Heart right ventricle (tissue), 16 donors: ENCODE data around the gene RBM42. TPM values are rescaled to one million over a fixed set of nuclear protein-coding genes. Genes with fewer than 3 reads are reported as not detected.
A peak's percentile ranks its signal among the peaks of the same experiment; 100 is the strongest.

Source experiments
- ATAC-seq, 8 donors: fragments of 200-7000 bp; cut with Tn5 transposase; one replicate each; pipeline ENCODE4 v1.9.1; 2020; ENCODE audit warnings: mild to moderate bottlenecking in 8 of 8, moderate library complexity in 8 of 8, moderate number of reproducible peaks in 1 of 8
- DNase-seq, 2 donors: peaks; one replicate each; pipeline ENCODE4 v3.0.0-alpha.2; 2020
- H3K27ac ChIP-seq, 10 donors: fragments of 200-600 bp; sonication (generic) in 2 of 10; one replicate each; pipeline versions ENCODE4 v1.5.0 to v1.8.0; 2020 to 2022; ENCODE audit warnings: mild to moderate bottlenecking in 3 of 10
- H3K27me3 ChIP-seq, 7 donors: fragments of 200-600 bp; one replicate each; pipeline ENCODE4 v1.8.0; 2021 to 2022; ENCODE audit warnings: mild to moderate bottlenecking in 2 of 7
- H3K36me3 ChIP-seq, 9 donors: fragments of 200-600 bp; sonication (generic) in 1 of 9; one replicate each; pipeline versions ENCODE4 v1.5.0 to v1.8.0; 2020 to 2022; ENCODE audit warnings: mild to moderate bottlenecking in 2 of 9
- H3K4me1 ChIP-seq, 9 donors: fragments of 200-600 bp; sonication (generic) in 1 of 9; one replicate each; pipeline versions ENCODE4 v1.5.0 to v1.8.0; 2020 to 2022; ENCODE audit warnings: mild to moderate bottlenecking in 4 of 9
- H3K4me3 ChIP-seq, 10 donors: fragments of 200-600 bp; sonication (generic) in 2 of 10; one replicate each; pipeline versions ENCODE4 v1.5.0 to v1.8.0; 2020 to 2022; ENCODE audit warnings: mild to moderate bottlenecking in 7 of 10, moderate library complexity in 2 of 10
- H3K9me3 ChIP-seq, 11 donors: fragments of 200-600 bp in 10 of 11; sonication (generic) in 2 of 11; one replicate each; pipeline versions ENCODE4 v1.5.0 to v1.8.0; 2013 to 2022; ENCODE audit warnings: mild to moderate bottlenecking in 2 of 11, control low read depth in 1 of 11, moderate library complexity in 1 of 11
- CTCF ChIP-seq, 9 donors: fragments of 200-600 bp; sonication (generic) in 2 of 9; IDR thresholded peaks; one replicate each; pipeline versions ENCODE4 v1.5.0 to v1.8.0; 2021 to 2022; ENCODE audit warnings: antibody characterized with exemption in 9 of 9, mild to moderate bottlenecking in 5 of 9, moderate library complexity in 1 of 9
- WGBS, 2 donors: extraction: QIAGEN DNeasy Blood & Tissue Kit; methylation state at CpG; one replicate each; pipeline ENCODE4 v1.1.7; 2013; ENCODE audit warnings: inconsistent platforms in 1 of 2; 5-methylcytosine and 5-hydroxymethylcytosine counted together
- intact Hi-C, 10 donors: fragments of 100-400 bp; cut with DNase I; formaldehyde crosslinking; loops; one replicate each; pipeline versions ENCODE4 v1.11.1 to v1.14.2; 2022
- polyA plus RNA-seq, 2 donors: library from polyadenylated mRNA; stranded (reverse); fragments of 200-250 nt; gene quantifications; one replicate each; pipeline ENCODE4 v1.2.3, GENCODE V29; 2013
- total RNA-seq, 10 donors: library from RNA; stranded (reverse); fragmentation: NEBNext Ultra II Directional in 3 of 10; extraction: Animal tissue kit (Norgen Biotek cat#: 25700) in 3 of 10; gene quantifications; one replicate each; pipeline versions ENCODE4 v1.2.1 to v1.2.4, GENCODE V29; 2021 to 2023
- donor health status: Arrhythmogenic right ventricular cardiomyopathy.
- donor health status: ischemic (EF 13 %, LVEDD 7.1; RV severe dilation, severe dysfunction).
- donor health status: healthy with polysubstance abuse.
- donor health status: DM: no; HTN: yes; CAD: no.
- donor health status: DM: no; HTN: no; CAD: no.
- donor health status: ischemic (EF 25% LVEDD 6.9; RV normal size, moderate dysfunction).
- donor health status: ischemic (EF 25% LVEDD 5.7; RV mildly dilated, moderate dysfunction).
- donor health status: healthy.
- donor health status: DM: yes; HTN: yes; CAD: no.
- donor health status: Ischemic cardiomyopathy.
- donor health status: ischemic (EF 35%, LVEDD 5.7; RV mildly dilated, moderate dysfunction).
- donor health status: nonischemic (EF 11% LVEDD 7.7; RV severe dilation, severe dysfunction).
- donor health status: DM: yes; HTN: yes; CAD: no.
- donor health status: PGD.
- donor health status: ischemic (EF 29% LVEDD 5.4; RV normal size, mild dysfunction).
- donor health status: nonischemic (EF 23%, LVEDD 6.1; RV moderate dilation, normal function).

Gene RBM42
- total and polyA plus RNA-seq, 12 donors = 43.5 to 93.1 (median 53.7) TPM

DNA sequence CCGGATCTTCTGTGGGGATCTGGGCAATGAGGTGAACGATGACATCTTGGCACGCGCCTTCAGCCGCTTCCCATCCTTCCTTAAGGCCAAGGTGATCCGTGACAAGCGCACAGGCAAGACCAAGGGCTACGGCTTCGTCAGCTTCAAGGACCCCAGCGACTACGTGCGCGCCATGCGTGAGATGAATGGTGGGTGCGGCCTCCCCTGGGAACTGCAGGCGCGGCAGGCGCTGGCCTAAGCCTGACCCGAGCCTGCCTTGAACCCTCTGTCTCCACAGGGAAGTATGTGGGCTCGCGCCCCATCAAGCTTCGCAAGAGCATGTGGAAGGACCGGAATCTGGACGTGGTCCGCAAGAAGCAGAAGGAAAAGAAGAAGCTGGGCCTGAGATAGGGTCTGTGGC lies 8.3 kb downstream of the RBM42 start:
- 90 to 95% methylated on average over 25 of the region's 25 CpGs for WGBS, 2 donors
- no peaks in the 10 kb centered on the region for H3K27me3 ChIP-seq
- no peak for ATAC-seq
- peaks cover 0 to 11% (median 0%) of the 10 kb centered on the region in 9 donors for H3K4me1 ChIP-seq
- no peaks in the 10 kb centered on the region for H3K9me3 ChIP-seq
- intact Hi-C loops = no loop called here
- TF ChIP-seq CTCF (IDR thresholded peaks at IDR 0.05) = no peak
- no peak overlapping the region for H3K27ac ChIP-seq
- H3K36me3 ChIP-seq = peaks cover 6 to 64% (median 52%) of the 10 kb centered on the region in 9 donors
- DNase-seq = no peak
- no peak overlapping the region for H3K4me3 ChIP-seq

DNA sequence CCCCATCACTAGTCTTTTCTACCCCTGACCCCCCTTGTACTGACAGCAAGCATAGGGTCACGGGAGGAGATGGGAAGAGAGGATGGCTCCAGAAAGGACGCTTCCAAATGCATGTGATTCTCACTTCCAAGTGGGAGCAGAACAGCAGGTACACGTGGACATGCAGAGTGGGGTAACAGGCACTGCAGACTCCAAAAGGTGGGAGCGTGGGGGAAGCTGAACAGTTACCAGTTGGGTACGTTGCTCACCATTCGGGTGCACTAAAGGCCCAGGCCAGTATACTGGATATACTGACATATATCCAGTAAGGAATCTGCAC lies 10.4 kb downstream of the RBM42 start:
- intact Hi-C loops = no loop called here
- H3K9me3 ChIP-seq = no peaks in the 10 kb centered on the region
- ATAC-seq = no peak
- no peaks in the 10 kb centered on the region for H3K27me3 ChIP-seq
- peaks cover 0 to 31% (median 11%) of the 10 kb centered on the region in 9 donors for H3K4me1 ChIP-seq
- H3K27ac ChIP-seq = no peak overlapping the region
- H3K36me3 ChIP-seq = peaks cover 0 to 43% (median 40%) of the 10 kb centered on the region in 9 donors
- no peak overlapping the region for H3K4me3 ChIP-seq
- DNase-seq = no peak
- TF ChIP-seq CTCF (IDR thresholded peaks at IDR 0.05) = no peak
- WGBS, 2 donors = 48 to 57% methylated on average over 6 of the region's 6 CpGs

DNA sequence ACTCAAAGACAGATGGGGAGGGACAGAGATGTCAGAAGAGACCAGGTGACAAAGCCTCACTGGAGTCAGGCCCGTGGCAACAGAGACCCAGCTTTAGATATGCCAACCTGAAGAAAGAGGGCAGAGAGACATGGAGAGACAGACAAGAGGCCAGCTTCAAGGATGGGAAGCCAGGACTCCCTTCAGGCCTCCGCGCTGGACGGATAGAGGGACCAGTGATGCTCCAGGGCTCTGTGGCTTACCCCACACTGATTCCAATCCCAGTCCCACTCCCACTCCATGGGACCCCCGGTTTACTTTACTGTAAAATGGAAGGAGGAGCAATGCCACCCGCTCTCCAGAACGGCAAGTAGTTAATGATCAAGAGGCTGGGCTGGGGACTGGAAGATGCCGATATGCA lies 11.0 kb downstream of the RBM42 start:
- Histone ChIP-seq H3K27ac (no peak overlapping the region), H3K36me3 (peaks cover 0 to 37% (median 34%) of the 10 kb centered on the region in 9 donors), H3K4me1 (peaks cover 4 to 35% (median 17%) of the 10 kb centered on the region in 9 donors), H3K9me3 (no peaks in the 10 kb centered on the region), H3K4me3 (no peak overlapping the region), H3K27me3 (no peaks in the 10 kb centered on the region)
- 86 to 89% methylated on average over 8 of the region's 8 CpGs for WGBS, 2 donors
- TF ChIP-seq CTCF (IDR thresholded peaks at IDR 0.05) = no peak
- no peak for DNase-seq
- ATAC-seq = no peak
- intact Hi-C loops = loop anchor here in 3 of 10 donors (5.0 to 10.0 kb wide), 2 partner anchors 93 to 95 kb away; partner anchors contain the start of gene TMEM147 (in 3 of the 3)

GRCh38 chr19:35641515-35642151 lies 12.8 kb downstream of the RBM42 start, which contains the start of gene ETV2:
ETV2 (plus strand) TSS chr19:35641745; CDS start chr19:35642461, 716 bp downstream.
- Histone ChIP-seq H3K4me3 (no peak within 1 kb of the TSS), H3K27me3 (no peaks in the 10 kb centered on the region), H3K36me3 (peaks cover 0 to 19% (median 16%) of the 10 kb centered on the region in 9 donors), H3K4me1 (peaks cover 5 to 41% (median 23%) of the 10 kb centered on the region in 9 donors), H3K27ac (peak within 1 kb of the TSS in 1 of 10 donors; percentile 66), H3K9me3 (no peaks in the 10 kb centered on the region)
- intact Hi-C loops = loop anchor here in 3 of 10 donors (5.0 to 10.0 kb wide), 2 partner anchors 94 to 97 kb away; partner anchors contain the start of gene TMEM147 (in 3 of the 3)
- DNase-seq (peak; percentile 46 to 55), ATAC-seq (no peak)
- TF ChIP-seq CTCF (IDR thresholded peaks at IDR 0.05) = no peak
- 13 to 21% methylated on average over 28 of the region's 28 CpGs for WGBS, 2 donors
